ENCODE measurements around the gene TAF1B.

- TF ChIP-seq EP300 (IDR thresholded peaks at IDR 0.05) (no peak), POLR2A (IDR thresholded peaks at IDR 0.05) (no peak)
These were observed 138.4 kb downstream of the TAF1B start for GRCh38 chr2:9981655-9982054.

Measured in ovary (tissue), 1 donor.